ENCODE measurements around the gene GP2.

DNA sequence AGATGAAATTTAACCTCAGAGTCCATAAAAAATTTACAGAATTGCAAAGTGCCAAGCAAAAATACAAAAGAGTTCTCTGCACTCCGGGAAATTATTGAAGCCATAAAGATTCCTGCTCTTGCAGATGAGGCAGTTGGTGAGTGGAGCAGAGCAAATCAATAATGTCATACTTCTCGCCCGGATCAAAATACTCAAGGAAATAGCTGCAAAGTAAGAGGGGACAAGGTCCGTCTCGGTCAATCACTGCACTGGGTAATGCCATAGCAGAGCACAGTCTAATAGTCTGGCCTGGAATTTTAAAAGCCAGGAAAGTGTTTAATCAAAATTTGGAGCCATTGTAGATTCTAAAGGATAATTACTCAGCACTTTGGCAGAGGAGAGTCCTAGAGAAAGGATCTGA, 58.9 kb downstream of the GP2 start:
- TF ChIP-seq, protein P1, sequence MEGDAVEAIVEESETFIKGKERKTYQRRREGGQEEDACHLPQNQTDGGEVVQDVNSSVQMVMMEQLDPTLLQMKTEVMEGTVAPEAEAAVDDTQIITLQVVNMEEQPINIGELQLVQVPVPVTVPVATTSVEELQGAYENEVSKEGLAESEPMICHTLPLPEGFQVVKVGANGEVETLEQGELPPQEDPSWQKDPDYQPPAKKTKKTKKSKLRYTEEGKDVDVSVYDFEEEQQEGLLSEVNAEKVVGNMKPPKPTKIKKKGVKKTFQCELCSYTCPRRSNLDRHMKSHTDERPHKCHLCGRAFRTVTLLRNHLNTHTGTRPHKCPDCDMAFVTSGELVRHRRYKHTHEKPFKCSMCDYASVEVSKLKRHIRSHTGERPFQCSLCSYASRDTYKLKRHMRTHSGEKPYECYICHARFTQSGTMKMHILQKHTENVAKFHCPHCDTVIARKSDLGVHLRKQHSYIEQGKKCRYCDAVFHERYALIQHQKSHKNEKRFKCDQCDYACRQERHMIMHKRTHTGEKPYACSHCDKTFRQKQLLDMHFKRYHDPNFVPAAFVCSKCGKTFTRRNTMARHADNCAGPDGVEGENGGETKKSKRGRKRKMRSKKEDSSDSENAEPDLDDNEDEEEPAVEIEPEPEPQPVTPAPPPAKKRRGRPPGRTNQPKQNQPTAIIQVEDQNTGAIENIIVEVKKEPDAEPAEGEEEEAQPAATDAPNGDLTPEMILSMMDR (IDR thresholded peaks at IDR 0.05; ENCODE audit: low read length) = no peak
- TF ChIP-seq EZH2 (IDR thresholded peaks at IDR 0.05; ENCODE audit: borderline replicate concordance, low read length) = no peak

All from OCI-LY1 (cell line).